Ascending aorta (tissue), 2 donors: Measurements from ENCODE around the gene LIPK. TPM values are rescaled to one million over a fixed set of nuclear protein-coding genes. Genes with fewer than 3 reads are reported as not detected.

Source experiments
- DNase-seq, 2 donors: peaks; one replicate each; pipeline ENCODE4 v3.0.0-alpha.2; 2019; ENCODE audit warnings: low spot score in 2 of 2
- H3K27ac ChIP-seq, 2 donors: fragments of 200-600 bp; sonication (generic); one replicate each; pipeline ENCODE4 v1.5.1; 2016 to 2017; ENCODE audit warnings: mild to moderate bottlenecking in 1 of 2
- H3K27me3 ChIP-seq: fragments of 200-600 bp; sonication (generic); one replicate; pipeline ENCODE4 v1.5.1; 2017
- H3K36me3 ChIP-seq, 2 donors: fragments of 200-600 bp; sonication (generic); one replicate each; pipeline ENCODE4 v1.5.1; 2016
- H3K4me1 ChIP-seq, 2 donors: fragments of 200-600 bp; sonication (generic); one replicate each; pipeline ENCODE4 v1.5.1; 2016 to 2017; ENCODE audit warnings: mild to moderate bottlenecking in 1 of 2
- H3K4me3 ChIP-seq, 2 donors: fragments of 200-600 bp; sonication (generic); one replicate each; pipeline ENCODE4 v1.5.1; 2016 to 2017; ENCODE audit warnings: mild to moderate bottlenecking in 1 of 2
- H3K9me3 ChIP-seq, 2 donors: fragments of 200-600 bp; sonication (generic); one replicate each; pipeline ENCODE4 v1.5.1; 2016
- CTCF ChIP-seq, 3 experiments: fragments of 200-600 bp in 2 of 3; fragments of 450-650 bp in 1 of 3; sonication (generic) in 2 of 3; IDR thresholded peaks; one replicate each; pipeline ENCODE4 v1.5.1; 2016 to 2019; ENCODE audit warnings: antibody characterized with exemption in 3 of 3, mild to moderate bottlenecking in 1 of 3, moderate library complexity in 1 of 3
- intact Hi-C: fragments of 100-400 bp; cut with DNase I; formaldehyde crosslinking; loops from one replicate; pipeline ENCODE4 v1.15.1; 2023
- total RNA-seq: library from RNA; depleted of rRNA; stranded (reverse); fragments of >200 nt; gene quantifications from one replicate; pipeline ENCODE4 v1.1.0, GENCODE V29; 2016

Gene LIPK
- total RNA-seq, 1 donor from 2014 or later: not detected

- DNase-seq: no peak
- intact Hi-C loops: no loop called here
- no peaks in the 10 kb centered on the region for H3K4me1 ChIP-seq
- no peak for TF ChIP-seq CTCF (IDR thresholded peaks at IDR 0.05)
- H3K27me3 ChIP-seq: no peaks in the 10 kb centered on the region
- no peaks in the 10 kb centered on the region for H3K9me3 ChIP-seq
- no peaks in the 10 kb centered on the region for H3K36me3 ChIP-seq
- no peak overlapping the region for H3K4me3 ChIP-seq
- H3K27ac ChIP-seq: no peak overlapping the region
Measured at GRCh38 chr10:88769384-88769783, 63.3 kb downstream of the LIPK start.

DNA sequence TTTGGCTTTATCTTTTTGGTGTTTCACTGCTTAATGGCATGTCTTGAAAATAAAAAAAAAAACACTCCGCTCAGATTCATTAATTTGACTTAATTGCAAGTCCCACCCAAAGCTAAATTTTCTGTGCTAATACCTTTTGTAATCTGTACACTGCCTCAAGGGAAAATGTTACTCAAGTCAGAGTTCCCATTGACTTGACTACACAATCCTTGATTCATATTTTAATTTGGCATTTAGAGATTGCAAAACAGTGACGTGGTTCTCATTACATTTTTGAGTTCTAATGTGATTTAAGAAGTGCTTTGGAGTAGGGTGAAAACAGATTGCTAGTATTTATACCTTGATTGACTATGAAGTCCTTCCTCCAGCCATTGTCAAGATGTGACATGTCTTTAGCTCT, 75.2 kb downstream of the LIPK start:
- H3K27ac ChIP-seq: no peak overlapping the region
- no peak for TF ChIP-seq CTCF (IDR thresholded peaks at IDR 0.05)
- no peaks in the 10 kb centered on the region for H3K9me3 ChIP-seq
- no peaks in the 10 kb centered on the region for H3K36me3 ChIP-seq
- H3K4me1 ChIP-seq: no peaks in the 10 kb centered on the region
- no peak overlapping the region for H3K4me3 ChIP-seq
- H3K27me3 ChIP-seq: no peaks in the 10 kb centered on the region
- DNase-seq: no peak
- intact Hi-C loops: no loop called here

- no peak for TF ChIP-seq CTCF (IDR thresholded peaks at IDR 0.05)
- no peak for DNase-seq
- Histone ChIP-seq H3K4me1 (no peaks in the 10 kb centered on the region), H3K27me3 (no peaks in the 10 kb centered on the region), H3K36me3 (no peaks in the 10 kb centered on the region), H3K27ac (no peak overlapping the region), H3K9me3 (no peaks in the 10 kb centered on the region), H3K4me3 (no peak overlapping the region)
- intact Hi-C loops: no loop called here
Measured at GRCh38 chr10:88782222-88782621, 76.2 kb downstream of the LIPK start.

DNA sequence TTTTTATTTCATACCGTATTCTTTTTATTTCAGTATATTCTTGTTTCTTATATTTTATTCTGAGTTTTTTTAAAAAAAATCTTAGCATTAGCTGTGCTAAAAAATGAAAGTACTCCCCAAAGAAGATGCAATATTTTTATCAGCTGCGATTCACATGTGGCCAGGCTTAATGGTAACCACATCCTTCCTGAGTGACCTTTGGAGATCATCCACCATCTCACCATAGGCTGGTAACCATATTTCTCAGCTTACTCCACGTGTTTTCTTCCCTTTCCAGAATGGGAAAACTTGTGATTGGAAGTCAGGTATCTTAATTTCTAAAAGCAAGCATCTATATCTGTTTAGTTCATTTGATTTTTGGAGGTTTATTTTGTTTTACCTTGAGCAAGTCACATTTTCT, 77.7 kb downstream of the LIPK start:
- no peak overlapping the region for H3K27ac ChIP-seq
- no peaks in the 10 kb centered on the region for H3K36me3 ChIP-seq
- intact Hi-C loops: no loop called here
- H3K9me3 ChIP-seq: no peaks in the 10 kb centered on the region
- no peak for TF ChIP-seq CTCF (IDR thresholded peaks at IDR 0.05)
- no peak for DNase-seq
- H3K4me1 ChIP-seq: no peaks in the 10 kb centered on the region
- no peaks in the 10 kb centered on the region for H3K27me3 ChIP-seq
- H3K4me3 ChIP-seq: no peak overlapping the region

DNA sequence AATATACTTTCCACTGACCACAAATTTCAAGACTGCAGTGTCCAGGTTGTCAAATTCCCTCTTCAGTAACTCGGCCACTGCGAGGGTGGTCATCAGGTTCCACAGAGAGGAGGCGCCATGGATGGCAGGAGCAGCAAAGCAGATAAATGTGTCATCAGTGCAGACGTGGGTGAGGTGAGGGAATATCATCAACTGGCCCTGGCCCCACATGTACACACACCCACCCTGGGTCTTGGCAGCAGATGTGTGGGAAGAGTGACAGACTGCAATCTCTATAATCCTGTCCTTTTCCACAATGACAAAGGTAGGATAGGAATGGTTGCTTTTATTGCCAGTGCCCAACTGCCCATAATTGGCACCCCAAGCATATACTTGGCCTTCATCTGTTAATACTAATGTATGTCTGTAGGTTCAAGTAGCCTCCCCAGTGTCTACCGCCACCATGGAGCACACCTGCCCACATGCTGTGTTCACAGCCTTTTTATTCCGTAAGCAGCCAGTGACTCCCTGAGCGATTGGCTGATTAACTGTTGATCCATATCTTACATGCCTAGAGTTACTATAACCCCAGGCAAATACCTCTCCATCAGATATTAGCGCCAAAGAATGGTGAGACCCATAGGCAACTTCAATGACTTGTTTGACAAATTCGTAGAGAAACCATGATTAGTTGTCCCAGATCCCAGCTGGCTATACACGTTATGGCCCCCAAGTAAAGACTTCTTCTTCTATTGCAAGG, 80.2 kb downstream of the LIPK start:
- Histone ChIP-seq H3K27ac (no peak overlapping the region), H3K9me3 (no peaks in the 10 kb centered on the region), H3K36me3 (no peaks in the 10 kb centered on the region), H3K4me3 (no peak overlapping the region), H3K4me1 (no peaks in the 10 kb centered on the region), H3K27me3 (no peaks in the 10 kb centered on the region)
- DNase-seq: no peak
- intact Hi-C loops: no loop called here
- TF ChIP-seq CTCF (IDR thresholded peaks at IDR 0.05): no peak

GRCh38 chr10:88787463-88787862, 81.4 kb downstream of the LIPK start:
- no peak for TF ChIP-seq CTCF (IDR thresholded peaks at IDR 0.05)
- no peaks in the 10 kb centered on the region for H3K4me1 ChIP-seq
- no peak for DNase-seq

More at GRCh38 chr10:88787463-88787862, 81.4 kb downstream of the LIPK start:
- Histone ChIP-seq H3K36me3 (no peaks in the 10 kb centered on the region), H3K27ac (no peak overlapping the region), H3K27me3 (no peaks in the 10 kb centered on the region), H3K4me3 (no peak overlapping the region), H3K9me3 (no peaks in the 10 kb centered on the region)
- intact Hi-C loops: no loop called here
